ENCODE data around the gene MFAP3L.

The MFAP3L gene

GRCh38 chr4:170038232-170038631 lies 12.0 kb upstream of the MFAP3L start:
- no peak for TF ChIP-seq CTCF (IDR thresholded peaks at IDR 0.05; ENCODE audit: borderline replicate concordance, control extremely low read depth, extremely low read depth, insufficient read depth, missing control alignments)
- no peak for DNase-seq (ENCODE audit: low spot score)
- in situ Hi-C loops (cut with MboI; ENCODE audit: low sequenced_read_pairs, unreplicated experiment), result loop anchor here (25.0 kb wide), 1 partner anchor 426 kb away; the partner anchor contains the start of genes CLCN3 and NEK1

GRCh38 chr4:170037481-170037880 lies 11.3 kb upstream of the MFAP3L start:
- DNase-seq (ENCODE audit: low spot score), result no peak
- no peak for TF ChIP-seq CTCF (IDR thresholded peaks at IDR 0.05; ENCODE audit: borderline replicate concordance, control extremely low read depth, extremely low read depth, insufficient read depth, missing control alignments)
- in situ Hi-C loops (cut with MboI; ENCODE audit: low sequenced_read_pairs, unreplicated experiment), result loop anchor here (25.0 kb wide), 1 partner anchor 425 kb away; the partner anchor contains the start of genes CLCN3 and NEK1

GRCh38 chr4:170035845-170036244 lies 9.7 kb upstream of the MFAP3L start:
- DNase-seq (ENCODE audit: low spot score), result no peak
- in situ Hi-C loops (cut with MboI; ENCODE audit: low sequenced_read_pairs, unreplicated experiment), result loop anchor here (25.0 kb wide), 1 partner anchor 424 kb away; the partner anchor contains the start of genes CLCN3 and NEK1
- TF ChIP-seq CTCF (IDR thresholded peaks at IDR 0.05; ENCODE audit: borderline replicate concordance, control extremely low read depth, extremely low read depth, insufficient read depth, missing control alignments), result no peak

GRCh38 chr4:170035231-170035630 lies 9.0 kb upstream of the MFAP3L start:
- in situ Hi-C loops (cut with MboI; ENCODE audit: low sequenced_read_pairs, unreplicated experiment), result loop anchor here (25.0 kb wide), 1 partner anchor 423 kb away; the partner anchor contains the start of genes CLCN3 and NEK1
- TF ChIP-seq CTCF (IDR thresholded peaks at IDR 0.05; ENCODE audit: borderline replicate concordance, control extremely low read depth, extremely low read depth, insufficient read depth, missing control alignments), result no peak
- DNase-seq (ENCODE audit: low spot score), result no peak

- in situ Hi-C loops (cut with MboI; ENCODE audit: low sequenced_read_pairs, unreplicated experiment), result loop anchor here (25.0 kb wide), 1 partner anchor 422 kb away; the partner anchor contains the start of genes CLCN3 and NEK1
- TF ChIP-seq CTCF (IDR thresholded peaks at IDR 0.05; ENCODE audit: borderline replicate concordance, control extremely low read depth, extremely low read depth, insufficient read depth, missing control alignments), result no peak
- no peak for DNase-seq (ENCODE audit: low spot score)
These were observed 7.8 kb upstream of the MFAP3L start for GRCh38 chr4:170033999-170034398.

- no peak for TF ChIP-seq CTCF (IDR thresholded peaks at IDR 0.05; ENCODE audit: borderline replicate concordance, control extremely low read depth, extremely low read depth, insufficient read depth, missing control alignments)
- in situ Hi-C loops (cut with MboI; ENCODE audit: low sequenced_read_pairs, unreplicated experiment), result loop anchor here (25.0 kb wide), 1 partner anchor 418 kb away; the partner anchor contains the start of genes CLCN3 and NEK1
- no peak for DNase-seq (ENCODE audit: low spot score)
These were observed 3.9 kb upstream of the MFAP3L start for GRCh38 chr4:170030121-170030520.

All from GM13976 (cell line).